GM18502 (cell line): ENCODE data around the gene THG1L.

Experiments
- ATAC-seq: cut with Tn5 transposase; IDR thresholded peaks from one replicate; pipeline ENCODE4 v1.9.1; 2021; ENCODE audit warnings: mild to moderate bottlenecking; ENCODE audit not compliant: unreplicated experiment, poor library complexity

The THG1L gene

DNA sequence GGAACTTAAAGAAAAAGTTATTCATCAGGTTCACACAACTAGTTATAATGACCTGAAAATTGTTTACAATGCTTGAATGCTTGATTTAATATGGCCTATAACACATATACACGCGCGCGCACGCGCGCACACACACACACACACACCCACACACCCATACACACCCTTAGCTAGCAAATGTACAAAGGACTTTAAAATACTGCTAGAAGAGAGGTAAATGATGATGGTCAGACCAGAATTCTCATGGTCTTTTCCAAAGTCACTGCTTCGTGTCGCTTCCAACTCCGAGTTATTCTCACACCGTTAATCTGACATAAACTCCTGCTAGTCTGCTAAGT lies 18.2 kb downstream of the THG1L start:
- no peak for ATAC-seq

DNA sequence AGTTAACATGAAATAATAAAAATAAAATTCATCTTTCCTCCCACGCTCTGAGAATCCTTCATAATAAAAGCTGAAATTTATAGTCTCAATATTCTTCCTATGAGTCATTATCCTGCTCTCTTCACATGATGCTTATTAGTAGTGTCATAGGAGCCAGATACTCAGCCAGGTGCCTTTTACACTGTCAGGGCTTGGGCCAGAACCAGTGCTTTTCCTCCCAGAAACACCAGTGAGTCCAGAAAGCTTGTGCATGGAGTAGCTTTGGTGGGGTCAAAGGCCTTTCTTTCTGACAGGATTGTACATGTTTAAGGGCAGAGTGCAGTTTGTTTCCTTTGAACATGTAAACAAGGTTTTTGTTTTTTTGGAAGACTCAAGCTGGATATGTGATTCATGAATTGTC lies 19.1 kb downstream of the THG1L start:
- ATAC-seq, result no peak

DNA sequence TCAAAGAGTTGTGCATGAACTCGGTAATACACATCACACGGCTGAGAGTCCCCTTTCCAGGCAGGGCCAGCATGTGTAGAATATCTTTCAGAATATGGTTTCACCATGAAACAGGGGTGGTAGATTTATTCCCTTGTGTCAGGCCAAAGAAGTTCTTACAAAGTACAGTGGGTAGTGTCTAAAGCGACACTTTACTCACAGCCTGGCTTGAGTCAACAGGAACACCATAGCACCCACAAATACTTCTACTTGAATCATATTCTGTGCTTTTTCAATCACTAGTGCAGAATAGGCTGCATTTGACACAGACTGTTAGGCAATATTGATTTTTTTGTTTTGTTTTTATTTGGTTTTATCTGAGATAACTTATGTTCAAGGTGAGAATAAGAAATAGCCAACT lies 24.9 kb downstream of the THG1L start:
- ATAC-seq, result no peak

DNA sequence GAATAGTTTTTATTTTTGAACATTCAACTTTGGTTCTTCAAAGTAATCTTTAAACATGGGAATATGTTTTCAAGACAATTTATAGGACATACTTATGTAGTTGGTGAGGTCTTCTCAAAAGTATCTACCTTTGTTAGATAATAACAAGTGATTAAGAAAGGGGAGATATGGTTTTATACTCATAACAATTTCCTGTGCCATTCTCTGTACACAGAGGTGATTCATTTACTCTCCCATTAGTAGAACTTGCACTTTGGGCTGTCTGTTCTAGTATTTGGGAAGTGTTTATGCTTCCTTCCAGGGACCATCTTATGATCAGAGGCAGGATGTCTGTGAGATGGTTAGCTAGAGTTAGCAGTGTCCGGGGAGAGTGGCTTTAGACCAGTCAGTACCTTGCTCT lies 27.5 kb downstream of the THG1L start:
- ATAC-seq, result no peak

DNA sequence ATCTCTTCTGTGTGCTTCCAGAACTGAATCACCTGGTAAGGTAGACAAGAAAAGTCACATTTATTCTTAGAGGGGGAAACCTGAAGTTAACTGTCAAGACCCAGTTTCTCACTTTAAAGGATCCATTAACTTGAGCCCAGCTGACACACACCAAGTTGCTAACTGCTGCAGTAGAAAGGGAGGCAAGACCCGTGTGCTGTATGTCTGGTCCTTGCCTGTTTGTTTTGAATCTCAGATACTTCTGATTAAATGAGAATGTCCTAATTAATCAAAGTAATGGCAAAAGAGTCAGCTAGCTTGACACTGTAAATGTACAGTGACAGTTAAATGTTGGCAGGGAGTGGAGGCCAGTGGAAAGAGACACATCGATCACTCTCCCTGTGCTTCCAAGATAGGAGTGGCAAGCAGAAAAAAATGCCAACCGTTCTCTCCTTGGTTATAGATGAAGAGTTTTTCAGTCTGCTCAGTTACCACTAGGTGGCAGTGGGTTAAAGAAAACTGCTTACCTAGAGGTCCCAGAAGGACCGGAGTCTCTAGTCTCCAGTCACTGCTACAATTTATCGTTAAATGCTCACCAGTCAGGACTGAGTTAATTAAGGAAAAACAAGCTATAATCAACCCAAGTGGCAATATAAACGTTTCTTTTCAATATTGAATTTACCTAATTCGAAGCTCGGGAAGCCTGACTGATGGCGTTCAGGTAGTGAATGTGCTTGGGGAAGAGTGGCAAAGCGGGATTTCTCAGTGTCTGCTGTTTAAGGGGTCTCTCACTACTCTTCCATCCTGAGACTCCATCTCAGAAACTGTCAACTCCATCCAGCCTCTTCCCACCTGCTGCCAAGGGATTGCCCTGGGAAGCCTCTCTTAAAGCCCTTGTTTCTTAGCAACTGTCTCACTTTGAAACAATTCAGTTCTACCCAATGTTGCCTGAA lies 30.7 kb downstream of the THG1L start:
- peak; percentile 83 for ATAC-seq

DNA sequence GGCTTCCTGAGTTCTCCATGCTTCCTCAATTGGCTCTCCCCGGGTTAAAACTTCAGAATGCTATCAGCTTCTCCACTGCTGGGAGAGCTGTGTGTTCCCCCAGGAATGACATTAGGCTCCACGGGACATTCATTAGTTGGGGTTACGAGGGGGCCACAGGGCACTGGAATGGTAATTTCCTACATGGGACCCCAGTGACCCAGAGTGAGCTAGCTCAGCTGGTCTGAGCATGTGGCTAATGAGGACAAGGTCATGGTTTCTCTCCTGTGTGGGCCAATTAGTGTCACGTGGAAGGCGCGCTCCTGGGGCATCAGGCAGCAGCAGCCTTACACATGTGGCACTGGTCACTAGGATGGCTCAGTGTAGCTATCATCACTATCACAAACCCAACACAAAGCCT lies 33.3 kb downstream of the THG1L start:
- ATAC-seq, result no peak

DNA sequence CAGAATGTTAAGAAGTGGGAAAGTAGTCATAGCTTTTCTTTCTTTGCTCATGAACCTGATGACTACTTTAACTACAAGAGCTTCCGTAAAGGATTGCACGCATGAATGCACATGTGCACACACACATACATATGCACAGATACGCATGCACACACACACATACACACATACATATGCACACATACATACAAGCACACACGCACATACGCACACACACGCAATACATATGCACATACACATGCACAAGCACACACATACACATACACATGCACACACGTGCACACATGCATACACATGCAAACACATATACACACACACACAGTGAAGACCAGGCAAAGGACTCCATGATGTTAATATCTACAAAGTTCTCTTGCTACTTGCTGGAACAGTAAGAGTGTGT lies 35.2 kb downstream of the THG1L start:
- ATAC-seq, result no peak

DNA sequence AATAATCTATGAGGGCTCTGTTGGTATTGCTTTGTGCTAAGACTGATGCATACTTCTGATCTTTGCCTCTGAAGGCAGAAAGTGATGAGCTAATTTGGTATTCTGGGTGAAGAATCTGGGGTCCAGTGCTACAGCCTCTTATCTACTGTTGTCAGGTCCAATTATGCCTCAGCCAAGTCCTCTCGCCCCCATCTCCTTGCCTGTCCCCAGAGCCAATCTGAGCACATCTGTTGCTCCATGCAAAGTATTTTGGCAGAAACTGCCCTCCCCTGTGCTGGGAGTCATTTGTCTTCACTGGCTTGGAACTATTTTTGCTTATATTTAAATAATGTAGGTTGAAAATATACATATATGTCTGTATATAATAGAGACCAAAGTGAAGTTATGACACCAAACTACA lies 35.7 kb downstream of the THG1L start:
- ATAC-seq, result no peak

DNA sequence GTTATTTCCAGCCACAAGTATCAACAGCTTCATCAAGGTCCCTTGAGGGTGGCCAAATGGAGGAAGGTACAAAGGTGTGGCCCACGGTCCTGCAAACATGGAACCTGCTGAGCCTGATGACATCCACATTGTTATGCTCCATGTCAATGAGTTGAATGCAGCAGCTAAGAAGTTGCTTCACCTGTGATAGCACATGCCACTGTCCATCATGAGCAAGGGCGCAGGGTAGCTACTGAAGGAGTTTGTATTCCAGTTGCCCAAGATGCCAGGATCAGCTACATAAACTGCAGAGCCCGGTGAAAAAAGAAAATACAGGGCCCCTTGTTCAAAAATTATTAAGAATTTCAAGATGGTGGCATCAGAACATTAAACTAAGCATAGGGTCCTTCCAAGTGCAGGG lies 36.5 kb downstream of the THG1L start:
- no peak for ATAC-seq

DNA sequence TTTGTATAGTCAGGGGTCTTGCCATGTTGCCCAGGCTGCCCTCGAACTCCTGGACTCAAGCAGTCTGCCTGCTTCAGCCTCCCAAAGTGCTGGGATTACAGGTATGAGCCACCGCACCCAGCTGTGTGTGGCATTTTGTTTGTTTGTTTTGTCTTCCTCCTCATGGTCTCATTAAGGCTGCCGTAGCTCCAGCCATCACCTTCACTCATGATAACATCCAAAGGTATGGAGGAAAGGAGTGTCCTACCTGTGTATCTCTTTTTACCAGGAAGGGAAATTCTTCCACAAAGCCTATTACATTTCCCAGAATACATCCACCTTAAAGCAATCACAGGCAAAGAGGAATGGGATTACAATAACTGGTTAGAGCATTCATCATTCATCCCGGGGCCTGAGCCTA lies 39.4 kb downstream of the THG1L start:
- no peak for ATAC-seq

DNA sequence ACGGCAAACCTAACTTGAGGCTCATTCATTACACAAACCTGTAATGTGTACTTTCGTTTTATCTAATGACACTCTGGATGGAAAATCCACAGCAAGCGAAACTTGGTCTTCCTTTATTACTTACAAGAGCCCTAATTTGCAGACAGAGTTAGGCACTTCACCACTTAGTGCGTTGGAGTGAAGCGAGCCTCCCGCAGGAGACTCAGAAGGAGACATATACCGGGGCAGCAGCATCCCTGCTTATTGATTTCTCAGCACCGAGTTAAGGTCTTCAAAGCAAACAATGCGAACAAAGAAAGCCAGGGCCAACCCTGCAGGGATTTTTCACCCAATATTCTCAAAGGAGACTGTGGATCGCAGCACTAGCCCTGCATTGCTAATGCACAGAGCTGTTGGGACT lies 40.9 kb downstream of the THG1L start:
- no peak for ATAC-seq

DNA sequence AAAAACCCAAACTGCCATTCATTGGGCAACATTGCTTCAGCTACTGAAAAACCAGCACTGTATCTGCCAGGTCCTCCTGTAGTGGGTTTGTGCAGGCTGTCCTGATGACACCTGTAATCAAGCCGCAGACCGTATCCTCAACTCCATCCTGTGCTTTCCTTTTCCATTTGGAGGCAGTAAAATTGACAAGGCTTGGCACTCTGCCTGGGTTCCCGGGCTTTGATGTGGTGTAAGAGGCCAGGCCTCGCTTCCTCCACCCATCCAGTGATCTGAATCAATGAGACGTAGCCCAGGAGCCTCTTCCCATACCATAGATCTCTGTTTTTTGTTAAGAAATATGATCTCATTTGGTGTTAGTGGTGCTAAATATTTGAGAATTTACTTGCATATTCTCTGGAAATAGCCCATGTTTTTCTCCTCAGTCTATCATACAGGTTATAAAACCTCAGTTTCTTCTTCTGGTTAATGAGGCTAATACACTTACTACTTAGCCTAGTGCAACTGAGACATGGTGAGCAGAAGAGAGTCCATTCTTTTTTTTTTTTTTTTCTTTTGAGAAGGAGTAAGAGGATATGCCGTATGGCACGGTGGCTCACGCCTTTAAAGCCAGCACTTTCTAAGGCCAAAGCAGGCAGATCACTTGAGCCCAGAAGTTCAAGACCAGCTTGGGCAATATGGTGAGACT lies 47.0 kb downstream of the THG1L start:
- no peak for ATAC-seq

DNA sequence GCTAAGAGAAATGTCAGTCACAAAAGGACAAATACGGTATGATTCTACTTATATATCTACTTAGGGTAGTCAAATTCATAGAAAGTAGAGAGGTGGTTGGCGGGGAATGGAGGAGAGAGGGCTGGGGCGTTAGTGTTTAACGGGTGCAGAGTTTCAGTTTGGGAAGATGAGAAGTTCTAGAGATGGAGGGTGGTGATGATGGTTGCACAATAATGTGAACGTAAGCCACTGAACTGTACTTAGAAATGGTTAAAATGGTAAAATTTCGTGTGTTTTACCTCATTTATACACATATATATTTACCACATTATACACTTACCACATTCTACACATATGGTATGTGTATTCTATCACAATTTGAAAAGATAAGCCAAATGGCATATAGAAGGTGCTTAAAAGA lies 48.0 kb downstream of the THG1L start:
- ATAC-seq, result no peak

DNA sequence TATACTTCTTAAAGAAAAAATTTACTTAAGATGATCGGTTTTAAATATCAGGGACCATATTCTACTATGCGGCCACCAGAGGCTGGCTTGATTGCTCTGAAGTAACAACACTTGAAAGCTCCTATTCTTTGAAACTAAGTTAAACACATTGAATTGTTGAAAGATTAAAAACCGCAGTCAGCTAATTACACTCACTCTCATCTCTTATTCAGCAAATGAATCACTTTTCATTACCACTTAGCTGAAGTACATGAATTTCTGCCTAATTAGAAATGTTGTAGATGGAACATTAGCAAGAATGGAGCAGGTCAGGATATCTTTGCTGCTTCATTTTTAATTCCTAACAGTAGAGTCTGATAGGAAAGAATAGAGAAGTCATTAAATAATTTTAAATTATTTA lies 54.6 kb downstream of the THG1L start:
- ATAC-seq, result no peak
